IPS-20b (cell line): ENCODE results near the gene DSTN.

Experiments used
- H3K27ac ChIP-seq: one replicate; pipeline ENCODE4 v1.5.1; 2013; ENCODE audit warnings: low read length
- H3K27me3 ChIP-seq: 2 replicates; pipeline ENCODE4 v1.6.1; 2013; ENCODE audit warnings: mild to moderate bottlenecking, low read length, inconsistent platforms; ENCODE audit not compliant: insufficient read depth
- H3K36me3 ChIP-seq: 2 replicates; pipeline ENCODE4 v1.6.1; 2013; ENCODE audit warnings: low read depth, mild to moderate bottlenecking, inconsistent platforms, low read length, moderate library complexity; ENCODE audit not compliant: insufficient read depth
- H3K4me1 ChIP-seq: 2 replicates; pipeline ENCODE4 v1.6.1; 2013; ENCODE audit warnings: mild to moderate bottlenecking, control low read depth, inconsistent platforms, low read length, moderate library complexity; ENCODE audit not compliant: insufficient read depth
- H3K4me3 ChIP-seq: 2 replicates; pipeline ENCODE4 v1.5.1; 2013; ENCODE audit warnings: mild to moderate bottlenecking, low read length, inconsistent platforms
- H3K9ac ChIP-seq: 2 replicates; pipeline ENCODE4 v1.6.1; 2013; ENCODE audit warnings: low read depth, mild to moderate bottlenecking, inconsistent platforms, low read length, moderate library complexity
- H3K9me3 ChIP-seq: 2 replicates; pipeline ENCODE4 v1.6.1; 2013; ENCODE audit warnings: mild to moderate bottlenecking, low read depth, low read length, inconsistent platforms; ENCODE audit not compliant: insufficient read depth

DSTN gene

DNA sequence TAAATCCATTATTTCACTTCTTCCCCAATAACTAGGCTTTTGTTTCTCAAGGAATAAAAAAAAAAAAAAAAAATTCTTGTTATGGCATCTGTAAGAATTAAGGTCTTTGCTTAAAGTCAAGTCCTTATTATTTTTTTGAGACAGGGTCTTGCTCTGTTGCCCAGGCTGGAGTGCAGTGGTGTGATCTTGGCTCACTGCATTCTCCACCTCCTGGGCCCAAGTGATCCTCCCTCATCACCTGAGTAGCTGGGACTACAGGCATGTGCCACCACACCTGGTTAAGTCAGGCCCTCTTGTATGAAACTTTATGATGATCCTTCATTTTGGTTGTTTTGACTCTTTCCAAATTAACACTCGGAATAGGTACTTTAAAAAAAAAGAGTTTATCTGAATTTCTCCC lies 17.3 kb downstream of the DSTN start:
- no peaks in the 10 kb centered on the region for H3K27me3 ChIP-seq
- peaks cover 11% of the 10 kb centered on the region; the same call in 1 of the 2 replicates for H3K4me1 ChIP-seq
- H3K9me3 ChIP-seq, result no peaks in the 10 kb centered on the region
- no peak overlapping the region for H3K27ac ChIP-seq
- no peak overlapping the region for H3K4me3 ChIP-seq
- no peak overlapping the region for H3K9ac ChIP-seq
- 0 out of 2 replicates have a peak, but pooled peaks cover 6% of the 10 kb centered on the region for H3K36me3 ChIP-seq

GRCh38 chr20:17587824-17588223 lies 17.9 kb downstream of the DSTN start:
- 0 out of 2 replicates have a peak, but pooled peaks cover 6% of the 10 kb centered on the region for H3K36me3 ChIP-seq
- no peaks in the 10 kb centered on the region for H3K27me3 ChIP-seq
- H3K4me1 ChIP-seq, result peaks cover 5% of the 10 kb centered on the region; the same call in 1 of the 2 replicates
- H3K27ac ChIP-seq, result no peak overlapping the region
- no peak overlapping the region for H3K4me3 ChIP-seq
- H3K9me3 ChIP-seq, result no peaks in the 10 kb centered on the region
- no peak overlapping the region for H3K9ac ChIP-seq

DNA sequence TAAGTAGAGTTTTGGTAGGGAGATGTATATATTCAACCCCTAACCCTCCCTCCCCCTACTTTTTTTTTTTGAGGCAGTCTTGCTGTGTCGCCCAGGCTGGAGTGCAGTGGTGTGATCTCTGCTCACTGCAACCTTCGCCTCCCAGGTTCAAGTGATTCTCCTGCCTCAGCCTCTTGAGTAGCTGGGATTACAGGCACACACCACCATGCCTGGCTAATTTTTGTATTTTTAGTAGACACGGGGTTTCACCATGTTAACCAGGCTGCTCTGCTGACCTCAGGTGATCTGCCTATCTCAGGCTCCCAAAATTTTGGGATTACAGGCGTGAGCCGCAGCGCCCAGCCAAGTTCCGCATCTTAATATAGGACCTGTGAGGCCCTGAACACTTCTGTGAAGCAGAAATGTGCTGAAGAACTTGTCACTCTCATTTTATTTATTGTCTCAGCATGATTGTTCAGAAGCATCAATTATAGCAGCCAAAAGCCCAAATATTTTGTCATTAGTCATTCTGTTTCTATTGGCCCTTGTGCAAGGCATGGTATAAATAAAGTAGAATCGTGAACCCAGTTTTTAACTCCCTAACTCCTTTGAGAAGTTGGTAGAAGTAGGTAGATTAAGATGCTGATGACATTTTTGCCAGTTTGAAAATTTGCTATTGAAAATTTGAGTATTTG lies 19.4 kb downstream of the DSTN start:
- no peaks in the 10 kb centered on the region for H3K27me3 ChIP-seq
- H3K27ac ChIP-seq, result no peak overlapping the region
- H3K4me3 ChIP-seq, result no peak overlapping the region
- 0 out of 2 replicates have a peak, but pooled peaks cover 6% of the 10 kb centered on the region for H3K36me3 ChIP-seq
- no peak overlapping the region for H3K9ac ChIP-seq
- no peaks in the 10 kb centered on the region for H3K9me3 ChIP-seq
- 0 out of 2 replicates have a peak, but pooled peaks cover 3% of the 10 kb centered on the region for H3K4me1 ChIP-seq

- Histone ChIP-seq H3K9me3 (no peaks in the 10 kb centered on the region), H3K4me1 (peaks cover 10% of the 10 kb centered on the region; the same call in 1 of the 2 replicates), H3K36me3 (0 out of 2 replicates have a peak, but pooled peaks cover 6% of the 10 kb centered on the region), H3K4me3 (no peak overlapping the region), H3K27ac (no peak overlapping the region), H3K9ac (no peak overlapping the region), H3K27me3 (no peaks in the 10 kb centered on the region)
Measured at GRCh38 chr20:17590245-17590644, 20.4 kb downstream of the DSTN start.

DNA sequence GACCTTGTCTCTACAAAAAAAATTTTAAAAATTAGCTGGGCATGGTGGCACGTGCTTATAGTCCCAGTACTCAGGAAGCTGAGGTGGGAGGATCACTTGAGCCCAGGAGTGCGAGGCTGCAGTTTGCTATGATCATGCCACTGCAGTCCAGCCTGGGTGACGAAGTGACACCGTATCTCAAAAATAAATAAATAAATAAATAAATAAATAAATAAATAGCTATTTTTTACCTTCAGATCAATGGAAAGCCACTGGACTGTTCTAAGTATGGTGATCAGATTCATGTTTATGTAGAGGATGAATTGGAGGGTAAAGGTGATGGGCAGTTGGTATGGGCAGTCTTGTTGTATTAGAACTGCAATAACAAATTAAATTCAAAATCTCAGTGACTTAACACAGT lies 24.0 kb downstream of the DSTN start:
- Histone ChIP-seq H3K9me3 (no peaks in the 10 kb centered on the region), H3K27me3 (no peaks in the 10 kb centered on the region), H3K36me3 (0 out of 2 replicates have a peak, but pooled peaks cover 6% of the 10 kb centered on the region), H3K4me1 (peaks cover 10% of the 10 kb centered on the region), H3K9ac (no peak overlapping the region), H3K4me3 (no peak overlapping the region), H3K27ac (no peak overlapping the region)

GRCh38 chr20:17594443-17594842 lies 24.6 kb downstream of the DSTN start:
- no peaks in the 10 kb centered on the region for H3K27me3 ChIP-seq
- peaks cover 10% of the 10 kb centered on the region for H3K4me1 ChIP-seq
- 0 out of 2 replicates have a peak, but pooled peaks cover 6% of the 10 kb centered on the region for H3K36me3 ChIP-seq
- H3K9ac ChIP-seq, result no peak overlapping the region
- H3K9me3 ChIP-seq, result no peaks in the 10 kb centered on the region
- peak overlapping the region; percentile 27; the same call in 1 of the 2 replicates for H3K4me3 ChIP-seq
- no peak overlapping the region for H3K27ac ChIP-seq

DNA sequence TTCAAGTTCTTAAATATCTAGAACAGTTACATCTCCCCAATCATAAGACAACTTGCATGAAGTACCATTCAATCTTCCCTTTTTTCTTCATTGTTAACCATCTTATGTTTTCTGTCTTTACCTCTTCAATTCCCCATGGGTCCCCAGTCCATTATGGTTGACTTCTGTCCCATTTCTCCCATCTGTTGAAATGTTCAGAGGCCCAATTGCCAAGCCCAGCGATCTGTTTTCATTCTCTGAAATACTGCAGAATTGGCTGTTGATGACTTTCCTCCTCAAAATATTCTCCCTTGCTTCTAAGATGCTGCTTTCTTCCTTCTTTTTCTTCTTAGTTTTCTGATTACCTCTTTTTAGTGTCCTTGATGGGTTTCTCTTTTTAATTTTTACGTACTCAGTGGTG lies 26.0 kb downstream of the DSTN start:
- Histone ChIP-seq H3K4me3 (no peak overlapping the region), H3K9ac (no peak overlapping the region), H3K4me1 (peaks cover 12% of the 10 kb centered on the region), H3K27ac (no peak overlapping the region), H3K36me3 (0 out of 2 replicates have a peak, but pooled peaks cover 6% of the 10 kb centered on the region), H3K9me3 (no peaks in the 10 kb centered on the region), H3K27me3 (no peaks in the 10 kb centered on the region)

GRCh38 chr20:17598013-17598550 lies 28.2 kb downstream of the DSTN start:
- no peak overlapping the region for H3K9ac ChIP-seq
- H3K9me3 ChIP-seq, result no peaks in the 10 kb centered on the region
- H3K4me1 ChIP-seq, result peaks cover 24% of the 10 kb centered on the region
- peaks cover 5% of the 10 kb centered on the region; the same call in 1 of the 2 replicates for H3K36me3 ChIP-seq
- H3K27ac ChIP-seq, result no peak overlapping the region
- H3K27me3 ChIP-seq, result no peaks in the 10 kb centered on the region
- H3K4me3 ChIP-seq, result no peak overlapping the region

DNA sequence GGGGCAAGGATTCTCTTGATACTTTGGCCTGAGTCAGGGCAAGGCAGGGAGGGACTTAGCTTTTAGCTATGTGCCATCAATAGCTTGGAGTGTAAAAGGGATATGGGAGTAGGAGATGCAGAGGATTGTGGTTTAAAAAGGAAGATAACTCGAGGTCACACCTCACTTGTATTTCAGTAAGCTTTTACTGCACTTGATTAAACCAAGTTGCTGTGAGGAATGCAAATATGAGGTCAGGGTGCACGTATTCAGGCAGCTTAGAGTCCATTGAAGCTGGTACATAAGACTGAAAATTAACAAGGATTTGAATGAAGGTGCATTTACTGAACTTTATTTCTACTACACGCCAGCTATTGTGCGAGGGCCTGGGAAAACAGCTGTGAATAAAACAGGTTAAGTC lies 32.1 kb downstream of the DSTN start:
- Histone ChIP-seq H3K4me1 (peaks cover 16% of the 10 kb centered on the region), H3K27ac (no peak overlapping the region), H3K36me3 (peaks cover 26% of the 10 kb centered on the region), H3K4me3 (0 out of 2 replicates have a peak overlapping the region, but pooled peaks have one; percentile 21), H3K9ac (peak overlapping the region; percentile 19; the same call in 1 of the 2 replicates), H3K9me3 (no peaks in the 10 kb centered on the region), H3K27me3 (no peaks in the 10 kb centered on the region)

DNA sequence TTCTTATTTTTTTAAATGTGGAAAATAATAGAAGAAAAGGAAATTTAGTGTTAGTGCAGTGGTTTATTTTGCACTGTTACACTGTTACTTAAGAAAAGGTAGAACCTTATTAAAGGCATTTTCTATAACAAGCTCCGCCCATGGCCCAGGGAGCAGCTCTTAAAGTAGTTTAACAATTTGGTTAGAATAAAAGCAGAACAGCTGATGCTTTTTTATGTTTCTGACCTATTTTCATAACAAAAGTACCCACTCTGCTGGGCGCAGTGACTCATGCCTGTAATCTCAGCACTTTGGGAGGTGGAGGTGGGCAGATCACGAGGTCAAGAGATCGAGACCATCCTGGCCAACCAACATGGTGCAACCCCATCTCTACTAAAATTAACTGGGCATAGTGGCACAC lies 32.6 kb downstream of the DSTN start:
- Histone ChIP-seq H3K27me3 (no peaks in the 10 kb centered on the region), H3K4me3 (0 out of 2 replicates have a peak overlapping the region, but pooled peaks have one; percentile 21), H3K9ac (no peak overlapping the region; the same call in 1 of the 2 replicates), H3K9me3 (no peaks in the 10 kb centered on the region), H3K36me3 (peaks cover 32% of the 10 kb centered on the region), H3K4me1 (peaks cover 20% of the 10 kb centered on the region), H3K27ac (no peak overlapping the region)

DNA sequence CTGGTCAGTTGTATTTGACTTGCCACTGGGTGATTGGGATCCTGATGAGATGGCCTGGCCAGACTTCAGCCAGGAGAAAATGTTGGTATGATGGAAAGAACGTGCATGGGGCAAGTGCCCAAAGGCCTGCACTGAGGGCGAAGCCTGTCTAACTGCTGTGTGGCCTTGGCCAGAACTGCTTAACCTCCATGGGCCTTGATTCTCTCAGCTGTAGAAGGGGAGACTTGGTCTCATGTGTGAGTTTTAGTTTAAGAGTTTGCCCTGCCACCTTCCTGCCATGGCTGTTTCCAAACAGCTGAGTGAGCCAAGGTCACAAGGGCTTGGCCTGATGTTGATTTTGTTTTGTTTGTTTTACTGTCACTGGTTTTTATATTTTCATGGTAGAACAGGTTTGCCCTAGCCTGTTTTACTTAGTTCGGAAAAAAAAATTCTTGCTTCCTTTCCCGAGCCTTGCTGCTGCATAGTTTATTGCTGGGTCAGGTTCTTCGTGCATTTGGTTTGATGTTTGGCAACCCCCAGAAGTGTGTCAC lies 35.3 kb downstream of the DSTN start:
- no peak overlapping the region for H3K4me3 ChIP-seq

DNA sequence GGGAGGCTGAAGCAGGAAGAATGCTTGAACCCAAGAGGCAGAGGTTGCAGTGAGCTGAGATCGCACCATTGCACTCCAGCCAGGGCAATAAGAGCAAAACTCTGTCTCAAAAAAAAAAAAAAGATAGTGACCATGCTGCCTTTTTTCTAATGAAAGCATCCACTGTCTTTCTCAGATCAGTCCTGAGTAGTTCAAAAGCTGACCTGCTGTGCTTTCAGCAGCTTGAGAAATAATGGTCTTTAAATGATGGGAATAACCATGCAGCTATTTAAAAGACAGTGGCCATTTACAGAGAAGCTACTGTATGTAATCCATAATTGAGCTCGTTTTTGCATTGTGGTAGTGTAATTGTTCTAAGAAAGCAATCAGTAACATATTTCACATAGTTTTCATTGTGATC lies 36.1 kb downstream of the DSTN start:
- peaks cover 40% of the 10 kb centered on the region for H3K36me3 ChIP-seq
- H3K4me1 ChIP-seq, result peaks cover 16% of the 10 kb centered on the region
- H3K9me3 ChIP-seq, result no peaks in the 10 kb centered on the region
- no peak overlapping the region for H3K27ac ChIP-seq
- no peaks in the 10 kb centered on the region for H3K27me3 ChIP-seq
- H3K4me3 ChIP-seq, result no peak overlapping the region
- no peak overlapping the region for H3K9ac ChIP-seq

More for the DNA sequence above, 35.3 kb downstream of the DSTN start:
- no peak overlapping the region for H3K9ac ChIP-seq
- no peak overlapping the region for H3K27ac ChIP-seq
- peaks cover 40% of the 10 kb centered on the region for H3K36me3 ChIP-seq
- H3K9me3 ChIP-seq, result no peaks in the 10 kb centered on the region
- H3K27me3 ChIP-seq, result no peaks in the 10 kb centered on the region
- peaks cover 21% of the 10 kb centered on the region for H3K4me1 ChIP-seq
